AG08395 (cell line): ENCODE measurements around the gene TRIM52.
A peak's percentile ranks its signal among the peaks of the same experiment; 100 is the strongest.
"Not testable (repeated sequence)": the region's sequence is repeated elsewhere in the genome, so short reads cannot be mapped to it uniquely, and the experiment has no call there.

Source experiments
- DNase-seq: peaks from one replicate; pipeline ENCODE4 v3.0.0; 2012; ENCODE audit warnings: mixed read lengths, low spot score

The TRIM52 gene

GRCh38 chr5:181260720-181261319, at the start of gene TRIM52:
Gene TRIM52, minus strand, starts transcription at chr5:181261143. Its CDS starts 330 bp downstream, at chr5:181260813.
- peak; percentile 87 for DNase-seq

GRCh38 chr5:181287331-181287730, 26.4 kb upstream of the TRIM52 start:
- not testable (repeated sequence) for DNase-seq

DNA sequence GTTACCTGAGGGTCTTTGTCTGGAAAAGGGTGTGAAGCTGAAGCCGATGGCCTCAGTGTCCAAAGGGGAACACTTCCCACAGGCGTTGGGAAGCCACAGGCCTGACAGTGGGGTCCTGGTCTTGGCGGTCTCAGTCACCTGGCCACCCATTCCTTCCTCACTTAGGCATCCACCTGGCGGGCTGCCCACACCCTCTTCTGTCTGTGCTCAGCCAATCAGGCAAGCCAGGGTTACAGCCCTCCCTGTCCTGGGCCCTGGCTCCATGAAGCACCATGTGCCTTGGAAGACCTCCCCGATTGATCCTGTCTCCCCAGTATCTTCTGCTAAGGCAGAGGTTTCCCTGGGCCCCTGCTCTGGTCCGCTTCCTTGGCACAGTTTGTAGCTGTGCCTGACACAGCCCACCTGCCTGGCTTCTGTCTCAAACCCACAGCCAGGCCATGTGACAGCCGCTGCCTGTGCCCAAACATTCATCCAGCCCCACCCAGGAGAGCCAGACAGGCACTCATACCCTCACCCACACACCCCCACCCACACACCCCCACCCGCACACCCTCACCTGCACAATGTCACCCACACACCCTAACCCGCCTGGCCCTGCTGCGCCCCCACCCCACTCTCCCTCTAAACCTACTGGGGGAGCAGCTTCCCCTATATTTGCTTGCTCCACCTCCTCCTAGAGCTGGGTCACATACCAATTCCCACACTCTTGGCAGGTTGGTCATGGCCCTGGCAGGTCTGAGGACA, 25.2 kb upstream of the TRIM52 start:
- not testable (repeated sequence) for DNase-seq

- DNase-seq = not testable (repeated sequence)
These were observed 23.2 kb upstream of the TRIM52 start for GRCh38 chr5:181283841-181284755.

GRCh38 chr5:181283347-181283746, 22.4 kb upstream of the TRIM52 start:
- no peak for DNase-seq

- DNase-seq = no peak
These were observed 21.9 kb upstream of the TRIM52 start for GRCh38 chr5:181282874-181283273.

- not testable (repeated sequence) for DNase-seq
These were observed 21.5 kb upstream of the TRIM52 start for GRCh38 chr5:181282415-181282814.

GRCh38 chr5:181281984-181282316, 21.0 kb upstream of the TRIM52 start:
- DNase-seq = no peak

GRCh38 chr5:181281077-181281983, 20.4 kb upstream of the TRIM52 start:
- DNase-seq = no peak

GRCh38 chr5:181280251-181280762, 19.4 kb upstream of the TRIM52 start:
- DNase-seq = no peak

DNA sequence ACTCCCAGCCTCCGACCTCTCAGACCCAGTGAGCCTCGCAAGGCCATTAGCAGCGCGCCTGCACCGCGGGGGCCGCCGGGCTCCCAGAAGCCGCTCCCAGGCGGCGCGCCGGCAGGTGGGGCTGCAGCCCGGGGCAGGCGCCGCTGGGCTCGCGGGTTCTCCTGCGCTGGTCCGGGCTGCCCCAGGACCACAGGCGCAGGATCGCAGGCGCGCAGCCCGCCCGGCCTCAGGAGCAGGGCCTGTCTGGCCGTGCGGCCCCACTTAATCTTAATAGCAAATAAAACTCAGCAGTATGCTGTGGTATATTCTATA, 12.4 kb upstream of the TRIM52 start:
- DNase-seq = not testable (repeated sequence)

- no peak for DNase-seq
These were observed 10.1 kb upstream of the TRIM52 start for GRCh38 chr5:181271081-181271480.

GRCh38 chr5:181267907-181268306, 7.0 kb upstream of the TRIM52 start:
- DNase-seq = not testable (repeated sequence)

- DNase-seq = not testable (repeated sequence)
These were observed 6.5 kb upstream of the TRIM52 start for GRCh38 chr5:181267291-181267904.

- DNase-seq = no peak
These were observed 4.2 kb upstream of the TRIM52 start for GRCh38 chr5:181265092-181265671.

DNA sequence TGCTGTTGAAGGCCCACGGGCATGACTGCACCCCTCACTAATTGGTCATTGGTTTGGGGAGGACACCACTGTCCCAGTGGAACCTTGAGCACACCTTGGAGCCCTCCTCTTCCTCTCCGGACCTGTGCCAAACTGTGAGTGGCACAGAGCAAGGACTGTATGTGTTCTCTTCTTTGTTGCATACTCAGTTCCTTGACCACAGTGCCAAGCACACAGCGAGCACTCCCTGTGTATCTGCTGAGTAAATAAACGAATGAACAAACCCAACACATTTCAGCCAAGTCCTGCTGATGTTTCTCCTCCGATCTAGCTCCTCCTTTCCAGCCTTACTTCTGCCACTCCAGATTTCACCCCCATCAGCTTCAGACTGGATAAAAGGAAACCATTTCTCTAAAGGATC, 2.7 kb upstream of the TRIM52 start:
- no peak for DNase-seq

DNA sequence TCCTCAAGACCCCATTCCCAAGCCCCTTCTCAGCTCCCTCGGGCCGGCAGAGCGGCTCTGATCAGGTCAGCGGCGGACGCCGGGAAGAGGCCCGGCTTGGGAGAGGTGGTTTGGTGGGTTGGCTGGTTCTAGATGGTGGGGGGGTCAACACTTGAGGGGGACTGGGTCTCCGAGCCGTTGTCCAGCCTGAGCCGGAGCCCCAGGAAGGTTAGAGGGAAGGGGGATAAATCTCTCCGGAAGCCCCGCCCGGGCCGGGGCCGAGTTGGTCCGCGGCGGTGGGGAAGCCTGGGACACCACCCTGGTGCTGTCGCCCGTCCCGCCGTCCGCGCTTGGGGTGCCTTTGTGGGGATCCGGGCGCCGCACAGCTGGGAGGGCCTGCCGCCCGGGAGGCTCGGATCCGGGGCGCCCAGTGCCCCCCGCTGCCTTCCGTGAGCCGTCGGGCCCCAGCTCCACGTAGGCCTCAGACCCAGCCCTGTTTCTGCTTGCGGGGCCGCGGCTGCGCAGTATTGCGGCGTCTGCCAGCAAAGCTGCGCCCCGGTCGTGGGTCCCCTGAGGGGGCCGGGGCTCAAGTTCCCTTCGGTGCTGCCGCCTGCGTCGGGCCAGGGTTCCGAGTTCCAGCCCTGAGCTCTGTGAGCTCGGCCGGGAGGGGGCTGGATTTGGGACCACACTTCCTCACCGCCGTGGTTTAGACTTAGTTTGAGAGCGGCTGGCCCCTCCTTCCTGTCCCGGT, 542 bp upstream of the TRIM52 start:
- DNase-seq = peak; percentile 62

- no peak for DNase-seq
These were observed 796 bp downstream of the TRIM52 start for GRCh38 chr5:181259974-181260719.

DNA sequence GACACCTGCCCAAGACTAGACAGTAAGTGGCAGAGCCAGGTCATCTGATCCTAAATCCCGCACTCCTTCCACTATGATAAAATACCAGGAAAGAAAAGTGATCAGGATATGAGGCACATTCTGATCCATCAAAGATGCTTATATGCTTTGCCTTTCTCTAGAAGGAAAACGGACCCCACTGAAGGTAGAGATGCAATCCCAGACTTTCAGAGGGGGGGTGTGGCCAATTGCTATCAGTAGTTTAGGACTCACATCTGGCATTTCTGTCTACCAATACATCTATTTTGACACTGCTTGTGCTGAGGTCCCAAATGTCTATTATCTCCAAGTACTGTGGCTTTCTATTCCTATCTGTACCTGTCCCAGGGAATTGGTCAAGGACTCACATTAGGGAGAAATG, 1.7 kb downstream of the TRIM52 start:
- no peak for DNase-seq
